ENCODE measurements around the gene CENPX. TPM values are rescaled to one million over a fixed set of nuclear protein-coding genes. Genes with fewer than 3 reads are reported as not detected.

The CENPX gene
- total and polyA plus RNA-seq, 2 of the 13 experiments (the other 11 are each of a cell fraction or from before 2014, with no cell fraction given) = 92.7 to 170 TPM

DNA sequence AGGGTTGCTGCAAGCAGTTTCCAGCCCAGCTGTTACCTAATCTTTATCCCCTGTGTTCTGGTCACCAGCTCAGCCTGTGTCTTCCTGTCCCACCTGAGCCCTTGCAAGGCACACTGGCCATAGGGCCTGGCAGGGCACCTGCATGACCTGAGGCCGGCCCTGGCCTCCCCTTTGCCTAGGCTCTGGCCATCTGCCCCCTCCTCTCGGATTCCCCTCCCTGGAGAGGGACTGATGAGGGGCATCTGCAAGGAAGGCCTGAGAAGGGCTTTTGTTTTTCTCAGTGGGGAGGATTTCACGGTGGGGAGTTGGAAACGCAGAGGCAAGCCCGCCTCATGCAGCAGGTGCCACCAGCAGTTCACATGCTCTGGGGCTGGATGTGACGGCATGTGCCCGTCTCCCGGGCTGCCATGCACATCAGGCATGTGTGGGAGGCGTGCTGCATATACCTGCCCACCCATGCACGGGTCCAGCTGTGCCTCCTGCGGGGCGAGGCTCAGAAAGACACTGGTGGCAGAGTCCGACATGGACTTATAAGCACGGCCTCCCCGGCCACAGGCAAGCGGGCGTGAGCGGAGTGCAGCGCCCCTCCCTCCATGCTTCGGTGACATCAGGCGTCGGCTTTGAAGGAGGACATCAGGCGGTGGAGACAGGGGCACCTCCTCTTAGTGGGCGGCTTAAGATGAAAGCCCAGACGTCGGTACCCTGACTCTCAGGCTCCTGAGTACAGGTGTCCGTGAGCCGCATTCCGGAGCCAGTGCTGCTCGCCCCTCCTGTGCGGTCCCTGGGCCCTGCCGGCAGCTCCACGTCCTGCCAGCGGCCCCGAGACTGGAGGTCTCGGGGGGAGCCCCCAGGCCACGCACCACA lies 28.7 kb downstream of the CENPX start (continued):
- TF ChIP-seq POGK (CRISPR knock-in tag; conservative IDR thresholded peaks at IDR 0.05) (no peak; the same call in 1 of the 2 replicates), ZNF709 (CRISPR knock-in tag; IDR thresholded peaks at IDR 0.05) (peak; percentile 97; the same call in 1 of the 2 replicates), ZNF224 (CRISPR knock-in tag; IDR thresholded peaks at IDR 0.05) (0 out of 2 replicates have a peak, but pooled peaks have one; percentile 35), KAT8 (CRISPR knock-in tag; IDR thresholded peaks at IDR 0.05) (peak; percentile 39; the same call in 1 of the 2 replicates), KLF11 (CRISPR knock-in tag; IDR thresholded peaks at IDR 0.05) (no peak), ERF (CRISPR knock-in tag; IDR thresholded peaks at IDR 0.05) (no peak), ADNP (CRISPR knock-in tag; IDR thresholded peaks at IDR 0.05) (no peak), PTBP1 (IDR thresholded peaks at IDR 0.05; ENCODE audit: low read depth, low read length, poor library complexity, severe bottlenecking) (no peak), ZNF441 (CRISPR knock-in tag; IDR thresholded peaks at IDR 0.05; ENCODE audit: borderline replicate concordance) (no peak), MTA1 (CRISPR knock-in tag; IDR thresholded peaks at IDR 0.05; ENCODE audit: borderline replicate concordance) (no peak), RARG (CRISPR knock-in tag; IDR thresholded peaks at IDR 0.05; ENCODE audit: low read depth) (no peak), SMAD3 (CRISPR knock-in tag; IDR thresholded peaks at IDR 0.05) (no peak; the same call in 1 of the 2 replicates), ZNF704 (CRISPR knock-in tag; IDR thresholded peaks at IDR 0.05; ENCODE audit: borderline replicate concordance) (peak; percentile 33; the same call in 1 of the 2 replicates), FOXO1 (CRISPR knock-in tag; IDR thresholded peaks at IDR 0.05) (no peak; the same call in none of the 2 replicates), ZZZ3 (CRISPR knock-in tag; IDR thresholded peaks at IDR 0.05; ENCODE audit: borderline replicate concordance) (no peak), IKZF4 (CRISPR knock-in tag; IDR thresholded peaks at IDR 0.05; ENCODE audit: borderline replicate concordance, low read depth, not compliant biosample characterization) (peak; percentile 88), MATR3 (CRISPR knock-in tag; IDR thresholded peaks at IDR 0.05) (no peak), ZNF3 (CRISPR knock-in tag; IDR thresholded peaks at IDR 0.05) (0 out of 2 replicates have a peak, but pooled peaks have one; percentile 4)
- TF ChIP-seq, protein P1, sequence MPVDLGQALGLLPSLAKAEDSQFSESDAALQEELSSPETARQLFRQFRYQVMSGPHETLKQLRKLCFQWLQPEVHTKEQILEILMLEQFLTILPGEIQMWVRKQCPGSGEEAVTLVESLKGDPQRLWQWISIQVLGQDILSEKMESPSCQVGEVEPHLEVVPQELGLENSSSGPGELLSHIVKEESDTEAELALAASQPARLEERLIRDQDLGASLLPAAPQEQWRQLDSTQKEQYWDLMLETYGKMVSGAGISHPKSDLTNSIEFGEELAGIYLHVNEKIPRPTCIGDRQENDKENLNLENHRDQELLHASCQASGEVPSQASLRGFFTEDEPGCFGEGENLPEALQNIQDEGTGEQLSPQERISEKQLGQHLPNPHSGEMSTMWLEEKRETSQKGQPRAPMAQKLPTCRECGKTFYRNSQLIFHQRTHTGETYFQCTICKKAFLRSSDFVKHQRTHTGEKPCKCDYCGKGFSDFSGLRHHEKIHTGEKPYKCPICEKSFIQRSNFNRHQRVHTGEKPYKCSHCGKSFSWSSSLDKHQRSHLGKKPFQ (CRISPR knock-in tag; IDR thresholded peaks at IDR 0.05; ENCODE audit: insufficient replicate concordance) = no peak
- TF ChIP-seq, protein P2, sequence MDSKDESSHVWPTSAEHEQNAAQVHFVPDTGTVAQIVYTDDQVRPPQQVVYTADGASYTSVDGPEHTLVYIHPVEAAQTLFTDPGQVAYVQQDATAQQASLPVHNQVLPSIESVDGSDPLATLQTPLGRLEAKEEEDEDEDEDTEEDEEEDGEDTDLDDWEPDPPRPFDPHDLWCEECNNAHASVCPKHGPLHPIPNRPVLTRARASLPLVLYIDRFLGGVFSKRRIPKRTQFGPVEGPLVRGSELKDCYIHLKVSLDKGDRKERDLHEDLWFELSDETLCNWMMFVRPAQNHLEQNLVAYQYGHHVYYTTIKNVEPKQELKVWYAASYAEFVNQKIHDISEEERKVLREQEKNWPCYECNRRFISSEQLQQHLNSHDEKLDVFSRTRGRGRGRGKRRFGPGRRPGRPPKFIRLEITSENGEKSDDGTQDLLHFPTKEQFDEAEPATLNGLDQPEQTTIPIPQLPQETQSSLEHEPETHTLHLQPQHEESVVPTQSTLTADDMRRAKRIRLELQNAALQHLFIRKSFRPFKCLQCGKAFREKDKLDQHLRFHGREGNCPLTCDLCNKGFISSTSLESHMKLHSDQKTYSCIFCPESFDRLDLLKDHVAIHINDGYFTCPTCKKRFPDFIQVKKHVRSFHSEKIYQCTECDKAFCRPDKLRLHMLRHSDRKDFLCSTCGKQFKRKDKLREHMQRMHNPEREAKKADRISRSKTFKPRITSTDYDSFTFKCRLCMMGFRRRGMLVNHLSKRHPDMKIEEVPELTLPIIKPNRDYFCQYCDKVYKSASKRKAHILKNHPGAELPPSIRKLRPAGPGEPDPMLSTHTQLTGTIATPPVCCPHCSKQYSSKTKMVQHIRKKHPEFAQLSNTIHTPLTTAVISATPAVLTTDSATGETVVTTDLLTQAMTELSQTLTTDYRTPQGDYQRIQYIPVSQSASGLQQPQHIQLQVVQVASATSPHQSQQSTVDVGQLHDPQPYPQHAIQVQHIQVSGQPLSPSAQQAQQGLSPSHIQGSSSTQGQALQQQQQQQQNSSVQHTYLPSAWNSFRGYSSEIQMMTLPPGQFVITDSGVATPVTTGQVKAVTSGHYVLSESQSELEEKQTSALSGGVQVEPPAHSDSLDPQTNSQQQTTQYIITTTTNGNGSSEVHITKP (CRISPR knock-in tag; IDR thresholded peaks at IDR 0.05; ENCODE audit: low read depth) = no peak

Measured in HepG2 (cell line).